Measurements from ENCODE around the gene IDE. TPM values are rescaled to one million over a fixed set of nuclear protein-coding genes. Genes with fewer than 3 reads are reported as not detected.
A peak's percentile ranks its signal among the peaks of the same experiment; 100 is the strongest.

Gene IDE
- total RNA-seq, 4 donors from 2014 or later: 107 to 300 (median 185) TPM

DNA sequence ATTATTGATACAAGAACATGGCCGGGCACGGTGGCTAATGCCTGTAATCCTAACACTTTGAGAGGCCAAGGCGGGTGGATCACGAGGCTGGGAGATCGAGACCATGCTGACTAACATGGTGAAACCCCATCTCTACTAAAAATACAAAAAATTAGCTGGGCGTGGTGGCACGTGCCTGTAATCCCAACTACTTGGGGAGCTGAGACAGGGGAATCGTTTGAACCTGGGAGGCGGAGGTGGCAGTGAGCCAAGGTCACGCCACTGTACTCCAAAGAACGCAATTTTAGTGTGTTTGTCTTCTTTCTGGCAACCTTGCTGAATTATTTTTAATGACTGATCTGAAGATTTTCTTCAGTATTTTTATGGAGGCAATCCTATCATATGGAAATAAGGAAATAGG lies 46.2 kb downstream of the IDE start:
- Histone ChIP-seq H3K9me3 (no peaks in the 10 kb centered on the region), H3K36me3 (peaks cover 52% of the 10 kb centered on the region), H3K27me3 (no peaks in the 10 kb centered on the region), H3K27ac (no peak overlapping the region), H3K4me3 (no peak overlapping the region), H3K4me1 (no peaks in the 10 kb centered on the region)
- TF ChIP-seq POLR2AphosphoS5 (IDR thresholded peaks at IDR 0.05) (no peak), EP300 (IDR thresholded peaks at IDR 0.05) (no peak), POLR2A (IDR thresholded peaks at IDR 0.05) (no peak)
- TF ChIP-seq, protein P1, sequence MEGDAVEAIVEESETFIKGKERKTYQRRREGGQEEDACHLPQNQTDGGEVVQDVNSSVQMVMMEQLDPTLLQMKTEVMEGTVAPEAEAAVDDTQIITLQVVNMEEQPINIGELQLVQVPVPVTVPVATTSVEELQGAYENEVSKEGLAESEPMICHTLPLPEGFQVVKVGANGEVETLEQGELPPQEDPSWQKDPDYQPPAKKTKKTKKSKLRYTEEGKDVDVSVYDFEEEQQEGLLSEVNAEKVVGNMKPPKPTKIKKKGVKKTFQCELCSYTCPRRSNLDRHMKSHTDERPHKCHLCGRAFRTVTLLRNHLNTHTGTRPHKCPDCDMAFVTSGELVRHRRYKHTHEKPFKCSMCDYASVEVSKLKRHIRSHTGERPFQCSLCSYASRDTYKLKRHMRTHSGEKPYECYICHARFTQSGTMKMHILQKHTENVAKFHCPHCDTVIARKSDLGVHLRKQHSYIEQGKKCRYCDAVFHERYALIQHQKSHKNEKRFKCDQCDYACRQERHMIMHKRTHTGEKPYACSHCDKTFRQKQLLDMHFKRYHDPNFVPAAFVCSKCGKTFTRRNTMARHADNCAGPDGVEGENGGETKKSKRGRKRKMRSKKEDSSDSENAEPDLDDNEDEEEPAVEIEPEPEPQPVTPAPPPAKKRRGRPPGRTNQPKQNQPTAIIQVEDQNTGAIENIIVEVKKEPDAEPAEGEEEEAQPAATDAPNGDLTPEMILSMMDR (IDR thresholded peaks at IDR 0.05): no peak
- 85% methylated on average over 11 of the region's 11 CpGs for WGBS
- DNase-seq (ENCODE audit: low spot score in 2 of 2): no peak

DNA sequence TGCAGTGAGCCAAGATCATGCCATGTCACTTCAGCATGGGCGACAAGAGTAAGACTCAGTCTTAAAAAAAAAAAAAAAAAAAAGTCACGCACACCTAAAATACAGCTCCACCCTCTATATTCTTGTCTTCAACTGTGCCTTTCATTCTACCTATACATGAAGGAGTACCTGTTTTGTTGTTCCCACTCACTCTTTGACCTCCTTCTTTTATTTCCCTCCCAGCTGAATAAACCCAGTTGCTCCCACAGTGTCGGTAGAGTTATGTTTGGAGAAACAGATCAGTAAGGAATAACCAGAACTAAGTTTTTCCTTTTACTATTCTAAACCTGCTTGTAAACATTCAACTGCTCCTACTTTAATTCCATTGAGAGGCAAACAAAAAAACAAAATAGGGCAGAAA lies 50.3 kb downstream of the IDE start:
- WGBS: 98% methylated on average over 3 of the region's 3 CpGs
- no peak overlapping the region for H3K4me3 ChIP-seq

DNA sequence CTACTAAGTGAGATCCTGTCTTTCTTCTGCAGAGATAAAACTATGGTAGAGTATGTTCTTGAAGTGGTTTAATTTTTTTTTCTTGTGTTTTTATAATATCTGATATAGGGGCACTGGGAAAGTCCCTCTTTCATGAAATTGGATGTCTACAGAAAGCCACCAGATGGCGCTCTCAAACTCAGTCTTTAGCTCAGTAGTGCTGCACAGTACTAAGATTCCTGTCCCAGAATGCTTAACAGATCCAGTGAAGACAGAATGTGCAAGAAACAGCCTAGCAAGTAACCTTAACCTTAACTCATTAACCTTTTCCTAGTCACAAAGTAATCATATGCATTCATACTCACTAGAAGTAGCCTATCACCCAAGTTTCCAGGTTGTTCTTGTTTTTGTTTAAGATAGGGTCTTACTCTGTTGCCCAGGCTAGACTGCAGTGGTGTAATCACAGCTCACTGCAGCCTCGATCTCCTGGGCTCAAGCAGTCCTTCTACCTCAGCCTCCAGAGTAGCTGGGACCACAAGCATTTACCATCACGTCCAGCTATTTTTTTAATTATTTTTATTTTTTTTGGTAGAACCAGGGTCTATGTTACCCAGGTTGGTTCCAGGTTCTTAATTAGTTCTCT lies 56.7 kb downstream of the IDE start:
- no peaks in the 10 kb centered on the region for H3K27me3 ChIP-seq
- 50% methylated on average over 3 of the region's 3 CpGs for WGBS
- DNase-seq (ENCODE audit: low spot score in 2 of 2): no peak
- no peak overlapping the region for H3K4me3 ChIP-seq
- TF ChIP-seq, protein P1 (IDR thresholded peaks at IDR 0.05): peak; percentile 66 to 74
- TF ChIP-seq POLR2A (IDR thresholded peaks at IDR 0.05): no peak
- TF ChIP-seq POLR2AphosphoS5 (IDR thresholded peaks at IDR 0.05): no peak
- no peak for TF ChIP-seq EP300 (IDR thresholded peaks at IDR 0.05)
- H3K4me1 ChIP-seq: no peaks in the 10 kb centered on the region
- peaks cover 4% of the 10 kb centered on the region for H3K36me3 ChIP-seq
- no peak overlapping the region for H3K27ac ChIP-seq
- H3K9me3 ChIP-seq: no peaks in the 10 kb centered on the region

More for the DNA sequence above, 50.3 kb downstream of the IDE start:
- H3K27me3 ChIP-seq: no peaks in the 10 kb centered on the region
- H3K36me3 ChIP-seq: peaks cover 17% of the 10 kb centered on the region
- H3K9me3 ChIP-seq: no peaks in the 10 kb centered on the region
- TF ChIP-seq, protein P1 (IDR thresholded peaks at IDR 0.05): no peak
- TF ChIP-seq POLR2A (IDR thresholded peaks at IDR 0.05): no peak
- TF ChIP-seq POLR2AphosphoS5 (IDR thresholded peaks at IDR 0.05): no peak
- TF ChIP-seq EP300 (IDR thresholded peaks at IDR 0.05): no peak
- no peaks in the 10 kb centered on the region for H3K4me1 ChIP-seq
- DNase-seq (ENCODE audit: low spot score in 2 of 2): no peak
- no peak overlapping the region for H3K27ac ChIP-seq

DNA sequence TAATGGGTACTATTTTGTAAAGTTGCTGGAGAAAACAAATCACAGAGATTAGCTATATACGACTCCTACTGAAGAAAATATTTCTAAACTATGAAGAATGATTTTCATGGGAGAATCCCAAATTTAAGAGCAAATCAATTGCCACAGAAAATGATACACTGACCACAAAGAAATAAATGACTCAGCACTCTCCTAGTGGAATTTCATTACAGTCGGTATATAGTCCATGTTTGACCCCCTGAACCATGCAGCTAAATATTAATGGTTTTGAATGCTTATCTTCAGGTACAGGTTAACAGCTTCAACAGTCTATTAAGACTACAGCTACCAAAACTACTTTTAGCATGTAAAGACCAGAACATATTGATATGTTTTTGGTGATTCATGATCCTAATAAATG lies 65.0 kb downstream of the IDE start:
- DNase-seq (ENCODE audit: low spot score in 2 of 2): no peak
- Histone ChIP-seq H3K27ac (no peak overlapping the region), H3K4me1 (no peaks in the 10 kb centered on the region), H3K4me3 (no peak overlapping the region), H3K9me3 (no peaks in the 10 kb centered on the region), H3K27me3 (no peaks in the 10 kb centered on the region), H3K36me3 (peaks cover 51% of the 10 kb centered on the region)
- 93% methylated on average over 2 of the region's 2 CpGs for WGBS
- TF ChIP-seq EP300 (IDR thresholded peaks at IDR 0.05) (no peak), POLR2AphosphoS5 (IDR thresholded peaks at IDR 0.05) (no peak), POLR2A (IDR thresholded peaks at IDR 0.05) (no peak)
- TF ChIP-seq, protein P1 (IDR thresholded peaks at IDR 0.05): no peak

DNA sequence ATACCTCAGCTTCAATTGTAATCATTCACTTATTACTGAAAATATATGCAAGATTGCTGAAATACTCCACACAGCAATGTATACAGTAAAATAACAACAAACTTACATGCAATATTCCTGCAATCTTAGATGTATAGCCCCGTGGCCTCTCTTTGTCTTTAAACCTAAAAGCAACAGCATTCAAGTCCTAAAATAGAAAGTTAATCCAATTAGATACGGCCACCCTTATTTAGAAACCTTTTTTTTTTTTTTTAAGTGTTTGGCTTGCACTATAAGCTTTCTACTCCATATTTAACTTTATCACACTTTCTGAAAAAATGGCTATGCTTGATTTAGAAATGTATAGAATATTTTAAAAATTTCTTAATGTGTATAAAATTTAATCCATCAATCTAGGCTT lies 67.6 kb downstream of the IDE start:
- H3K27me3 ChIP-seq: no peaks in the 10 kb centered on the region
- no peaks in the 10 kb centered on the region for H3K4me1 ChIP-seq
- peaks cover 59% of the 10 kb centered on the region for H3K36me3 ChIP-seq
- no peaks in the 10 kb centered on the region for H3K9me3 ChIP-seq
- WGBS: 77% methylated on average over 2 of the region's 2 CpGs
- H3K27ac ChIP-seq: no peak overlapping the region
- no peak overlapping the region for H3K4me3 ChIP-seq
- DNase-seq (ENCODE audit: low spot score in 2 of 2): no peak
- TF ChIP-seq, protein P1 (IDR thresholded peaks at IDR 0.05): no peak
- TF ChIP-seq POLR2A (IDR thresholded peaks at IDR 0.05): no peak
- TF ChIP-seq POLR2AphosphoS5 (IDR thresholded peaks at IDR 0.05): no peak
- TF ChIP-seq EP300 (IDR thresholded peaks at IDR 0.05): no peak

Data from suprapubic skin (tissue), 4 donors.